Lower leg skin (tissue), 3 donors: ENCODE data around the gene PRPF19.

Experiments used
- POLR2A ChIP-seq, 2 donors: fragments of 450-650 bp; IDR thresholded peaks; one replicate each; pipeline ENCODE4 v1.6.1; 2016 to 2017; ENCODE audit warnings: antibody characterized with exemption in 2 of 2, mild to moderate bottlenecking in 1 of 2, moderate library complexity in 1 of 2
- TF ChIP-seq, protein P1 (sequence below), 3 donors: fragments of 450-650 bp; IDR thresholded peaks; one replicate each; pipeline ENCODE4 v1.5.1; 2016; ENCODE audit warnings: antibody characterized with exemption in 3 of 3, mild to moderate bottlenecking in 3 of 3, moderate library complexity in 2 of 3

GRCh38 chr11:60938500-60938899 lies 32.1 kb upstream of the PRPF19 start:
- TF ChIP-seq, protein P1, sequence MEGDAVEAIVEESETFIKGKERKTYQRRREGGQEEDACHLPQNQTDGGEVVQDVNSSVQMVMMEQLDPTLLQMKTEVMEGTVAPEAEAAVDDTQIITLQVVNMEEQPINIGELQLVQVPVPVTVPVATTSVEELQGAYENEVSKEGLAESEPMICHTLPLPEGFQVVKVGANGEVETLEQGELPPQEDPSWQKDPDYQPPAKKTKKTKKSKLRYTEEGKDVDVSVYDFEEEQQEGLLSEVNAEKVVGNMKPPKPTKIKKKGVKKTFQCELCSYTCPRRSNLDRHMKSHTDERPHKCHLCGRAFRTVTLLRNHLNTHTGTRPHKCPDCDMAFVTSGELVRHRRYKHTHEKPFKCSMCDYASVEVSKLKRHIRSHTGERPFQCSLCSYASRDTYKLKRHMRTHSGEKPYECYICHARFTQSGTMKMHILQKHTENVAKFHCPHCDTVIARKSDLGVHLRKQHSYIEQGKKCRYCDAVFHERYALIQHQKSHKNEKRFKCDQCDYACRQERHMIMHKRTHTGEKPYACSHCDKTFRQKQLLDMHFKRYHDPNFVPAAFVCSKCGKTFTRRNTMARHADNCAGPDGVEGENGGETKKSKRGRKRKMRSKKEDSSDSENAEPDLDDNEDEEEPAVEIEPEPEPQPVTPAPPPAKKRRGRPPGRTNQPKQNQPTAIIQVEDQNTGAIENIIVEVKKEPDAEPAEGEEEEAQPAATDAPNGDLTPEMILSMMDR (IDR thresholded peaks at IDR 0.05) = no peak
- no peak for TF ChIP-seq POLR2A (IDR thresholded peaks at IDR 0.05)
